Lung (tissue), 12 donors: ENCODE results near the gene ZBTB46. TPM values are rescaled to one million over a fixed set of nuclear protein-coding genes. Genes with fewer than 3 reads are reported as not detected.

Experiments used
- ATAC-seq: fragments of 200-7000 bp; cut with Tn5 transposase; one replicate; pipeline ENCODE4 v1.9.1; 2020; ENCODE audit warnings: moderate number of reproducible peaks; ENCODE audit not compliant: insufficient read depth, low FRiP score
- DNase-seq, 3 donors: peaks; one replicate each; pipeline ENCODE4 v3.0.0-alpha.2; 2013 to 2017
- H3K27ac ChIP-seq, 2 donors: one replicate each; pipeline ENCODE4 v1.5.1; 2013; ENCODE audit warnings: mild to moderate bottlenecking in 2 of 2, moderate library complexity in 2 of 2, control low read depth in 1 of 2, inconsistent platforms in 1 of 2, low read depth in 1 of 2, low read length in 1 of 2
- H3K27me3 ChIP-seq, 3 donors: one replicate each; pipeline ENCODE4 v1.5.1; 2013; ENCODE audit warnings: low read length in 2 of 3; ENCODE audit not compliant: control insufficient read depth in 3 of 3, insufficient read depth in 3 of 3
- H3K36me3 ChIP-seq, 4 donors: one replicate each; pipeline ENCODE4 v1.5.1; 2013; ENCODE audit warnings: low read length in 4 of 4, mild to moderate bottlenecking in 1 of 4, moderate library complexity in 1 of 4; ENCODE audit not compliant: control insufficient read depth in 4 of 4, insufficient read depth in 4 of 4
- H3K4me1 ChIP-seq, 5 donors: one replicate each; pipeline ENCODE4 v1.5.1; 2013; ENCODE audit warnings: low read length in 5 of 5, mild to moderate bottlenecking in 2 of 5, moderate library complexity in 1 of 5; ENCODE audit not compliant: control insufficient read depth in 5 of 5, insufficient read depth in 5 of 5
- H3K4me3 ChIP-seq: one replicate; pipeline ENCODE4 v1.5.1; 2013; ENCODE audit warnings: mild to moderate bottlenecking, control low read depth, moderate library complexity
- H3K9ac ChIP-seq, 2 donors: one replicate each; pipeline ENCODE4 v1.5.1; 2013; ENCODE audit warnings: low read length in 2 of 2, control low read depth in 1 of 2; ENCODE audit not compliant: insufficient read depth in 1 of 2
- H3K9me3 ChIP-seq, 4 donors: one replicate each; pipeline ENCODE4 v1.5.1; 2013; ENCODE audit warnings: low read length in 3 of 4, mild to moderate bottlenecking in 1 of 4, moderate library complexity in 1 of 4; ENCODE audit not compliant: control insufficient read depth in 4 of 4, insufficient read depth in 3 of 4
- CTCF ChIP-seq: IDR thresholded peaks from 2 replicates; pipeline ENCODE4 v1.5.1; 2012; ENCODE audit warnings: mild to moderate bottlenecking; ENCODE audit errors: control extremely low read depth, extremely low read depth
- WGBS, 2 donors: extraction: QIAGEN DNeasy Blood & Tissue Kit; methylation state at CpG; one replicate each; pipeline ENCODE4 v1.1.7; 2013; 5-methylcytosine and 5-hydroxymethylcytosine counted together
- polyA plus RNA-seq, 2 donors: library from polyadenylated mRNA; stranded (reverse); fragments of 200-250 nt; gene quantifications; one replicate each; pipeline ENCODE4 v1.2.1, GENCODE V29; 2013
- total RNA-seq, 2 donors: library from RNA; depleted of rRNA in 1 of 2; stranded (reverse); fragments of >200 nt in 1 of 2; gene quantifications; one replicate each; pipeline ENCODE4 v1.2.1, GENCODE V29; 2014 to 2021
- donor health status: control.
- donor health status: control.
- donor health status: Bipolar disorder and iron deficiency.
- donor health status: healthy.
- donor health status: DM: yes; HTN: yes; CAD: no.

Gene ZBTB46
- total and polyA plus RNA-seq, 4 donors: 3.4 to 15.3 (median 7.6) TPM

DNA sequence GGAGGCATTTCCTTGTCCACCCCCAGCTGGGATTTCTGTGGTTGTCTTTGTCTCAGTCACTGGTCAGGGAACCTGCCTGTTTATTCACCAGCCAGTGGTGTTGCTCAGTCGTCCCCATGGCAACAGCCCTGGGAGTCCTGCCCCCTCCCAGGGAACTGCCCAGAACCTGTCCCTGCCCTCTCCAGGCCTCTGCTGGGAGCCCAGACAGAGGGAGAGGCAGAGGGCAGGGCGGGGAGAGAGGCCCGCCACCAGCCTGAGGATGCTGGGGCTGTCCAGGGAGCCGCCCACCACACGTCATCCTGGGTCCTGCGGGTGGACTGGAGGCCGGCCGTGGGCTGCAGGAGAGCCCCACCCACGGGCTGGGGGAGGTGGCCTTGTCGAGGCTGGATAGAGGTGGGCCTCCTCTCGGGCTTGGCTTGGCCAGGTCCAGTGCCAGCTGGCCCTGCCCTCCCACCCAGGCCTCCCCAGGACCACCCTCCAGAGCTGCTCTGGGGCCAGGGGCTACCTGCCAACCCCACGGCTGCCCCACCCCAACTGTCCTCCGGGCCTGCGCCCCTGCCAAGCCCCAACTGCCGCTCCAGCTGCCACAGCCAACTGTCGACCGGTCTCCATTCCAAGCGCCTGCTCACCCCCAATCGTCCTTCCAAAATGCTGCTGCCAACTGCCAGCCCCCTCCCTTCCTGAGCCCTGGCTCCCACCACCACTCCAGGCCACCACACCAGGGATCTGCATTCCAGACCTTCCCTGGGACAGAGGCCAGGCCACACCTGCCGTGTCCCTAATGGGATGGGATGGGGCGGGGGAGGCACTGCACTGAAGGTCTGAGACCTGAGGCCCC is 4.2 kb upstream of the ZBTB46 start:
- DNase-seq (peak; percentile 88 to 90 (median 88)), ATAC-seq (peak; percentile 81)
- Histone ChIP-seq H3K27ac (peak overlapping the region; percentile 12 to 62), H3K36me3 (no peaks in the 10 kb centered on the region), H3K9ac (no peak overlapping the region), H3K4me1 (peaks cover 0 to 21% (median 19%) of the 10 kb centered on the region in 5 donors), H3K27me3 (peaks cover 0 to 3% (median 0%) of the 10 kb centered on the region in 3 donors), H3K4me3 (no peak overlapping the region), H3K9me3 (no peaks in the 10 kb centered on the region)
- no peak for TF ChIP-seq CTCF
- WGBS, 2 donors: 48 to 72% methylated on average over 20 to 21 of the region's 21 CpGs

DNA sequence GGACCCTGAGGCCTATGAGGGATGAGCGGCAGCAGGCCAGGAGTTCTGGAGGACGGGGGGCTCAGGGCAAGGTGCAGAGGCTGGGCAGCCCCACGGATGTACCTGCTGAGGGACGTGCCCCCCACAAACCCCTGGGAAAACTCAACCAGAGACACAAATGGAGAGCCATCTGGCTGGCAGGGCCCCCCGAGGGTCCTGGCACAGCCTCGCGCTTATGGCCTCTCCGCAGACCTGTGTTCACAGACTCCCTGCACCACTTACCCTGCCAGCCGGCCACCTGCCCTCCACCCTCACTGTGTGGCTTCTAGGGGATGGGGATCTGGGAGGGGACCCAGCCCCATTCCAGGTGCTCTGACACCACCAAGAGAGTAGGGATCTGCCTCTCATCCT is 3.4 kb upstream of the ZBTB46 start:
- 89 to 92% methylated on average over 9 of the region's 9 CpGs for WGBS, 2 donors
- Histone ChIP-seq H3K27me3 (peaks cover 0 to 7% (median 2%) of the 10 kb centered on the region in 3 donors), H3K4me3 (no peak overlapping the region), H3K36me3 (no peaks in the 10 kb centered on the region), H3K4me1 (peaks cover 0 to 28% (median 19%) of the 10 kb centered on the region in 5 donors), H3K9ac (no peak overlapping the region), H3K27ac (peak overlapping the region in 1 of 2 donors; percentile 26), H3K9me3 (no peaks in the 10 kb centered on the region)
- ATAC-seq (no peak), DNase-seq (no peak)
- TF ChIP-seq CTCF: no peak

DNA sequence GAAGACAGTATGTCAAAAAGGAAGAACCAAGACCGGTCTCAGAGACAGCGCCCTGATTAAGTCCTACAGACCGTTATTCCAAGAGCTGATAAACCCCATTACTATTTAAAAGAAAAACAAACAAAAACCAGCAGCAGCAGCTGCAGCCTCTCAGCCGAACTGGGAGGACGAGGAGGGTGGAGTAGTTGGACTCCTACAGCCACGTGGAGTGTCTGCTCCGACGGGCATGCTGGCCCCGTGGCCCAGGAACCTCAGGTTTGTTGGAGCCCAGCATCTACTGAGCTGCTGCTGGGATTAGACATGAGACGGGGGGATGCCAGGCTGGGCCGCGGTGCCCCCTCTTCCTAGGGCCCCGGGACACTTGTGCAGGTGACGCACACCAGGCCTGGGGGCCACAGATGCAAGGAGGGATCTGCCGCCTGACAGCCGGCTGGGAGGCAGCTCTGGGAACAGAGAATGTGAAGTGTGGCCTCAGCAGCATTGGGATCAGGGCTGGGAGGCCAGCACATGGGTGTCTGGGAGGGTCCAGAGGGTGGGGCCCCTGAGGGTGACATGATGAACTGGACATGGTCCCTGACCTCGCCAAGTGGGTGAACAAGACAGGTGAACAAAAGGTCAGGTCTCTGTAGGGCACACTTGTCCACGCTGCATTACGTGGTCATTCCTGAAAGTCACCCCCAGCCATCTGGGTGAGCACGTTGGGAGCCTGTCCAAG is 2.9 kb upstream of the ZBTB46 start:
- Histone ChIP-seq H3K27me3 (peaks cover 0 to 13% (median 5%) of the 10 kb centered on the region in 3 donors), H3K4me3 (no peak overlapping the region), H3K27ac (no peak overlapping the region), H3K9me3 (no peaks in the 10 kb centered on the region), H3K36me3 (no peaks in the 10 kb centered on the region), H3K4me1 (peaks cover 0 to 33% (median 19%) of the 10 kb centered on the region in 5 donors), H3K9ac (no peak overlapping the region)
- ATAC-seq (no peak), DNase-seq (no peak)
- TF ChIP-seq CTCF: no peak
- 76 to 84% methylated on average over 20 of the region's 20 CpGs for WGBS, 2 donors
